ENCODE results near the gene MYO1D.
"Not testable (repeated sequence)": the region's sequence is repeated elsewhere in the genome, so short reads cannot be mapped to it uniquely, and the experiment has no call there.

Gene MYO1D

DNA sequence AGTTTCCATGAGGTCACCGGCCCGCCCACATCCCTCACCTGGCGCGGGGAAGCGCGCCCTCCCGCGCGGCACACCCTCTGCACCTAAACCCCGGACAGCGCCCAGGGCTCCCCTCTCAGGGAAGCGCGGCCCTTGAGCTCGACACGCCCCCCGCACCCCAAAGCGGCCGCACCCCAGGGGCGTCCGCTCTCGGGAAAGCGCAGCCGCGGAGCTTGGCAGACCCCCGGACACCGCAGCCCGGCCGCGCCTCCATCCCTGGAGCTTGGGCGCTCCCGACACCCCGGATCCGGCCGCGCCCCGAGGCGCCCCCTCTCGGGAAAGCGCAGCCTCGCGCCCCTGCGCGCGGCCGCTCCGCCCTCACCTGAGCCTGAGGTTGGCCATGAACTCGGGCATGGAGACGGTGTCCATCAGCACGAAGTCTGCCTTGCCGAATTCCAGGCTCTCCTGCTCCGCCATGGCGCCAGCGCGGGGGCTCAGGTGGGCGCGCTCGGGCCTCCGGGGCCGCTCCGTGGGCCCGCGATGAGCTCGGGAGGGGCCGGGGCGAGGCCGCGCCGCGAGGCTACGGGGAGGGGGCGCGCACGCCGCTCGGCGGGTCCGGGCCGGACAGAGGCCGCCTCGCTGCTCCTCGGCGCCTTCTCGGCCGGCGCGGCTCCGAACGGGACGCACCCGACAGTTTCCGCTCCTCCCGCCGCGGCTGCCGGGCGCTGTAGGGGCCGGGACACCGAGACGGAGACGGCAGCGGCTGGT lies at the start of gene MYO1D:
Gene MYO1D, minus strand, starts transcription at position 708 of the 747 bp plus-strand sequence. Its CDS starts 252 bp downstream, at position 456.
- DNase-seq (peak; percentile 79), ATAC-seq (peak; percentile 66)

DNA sequence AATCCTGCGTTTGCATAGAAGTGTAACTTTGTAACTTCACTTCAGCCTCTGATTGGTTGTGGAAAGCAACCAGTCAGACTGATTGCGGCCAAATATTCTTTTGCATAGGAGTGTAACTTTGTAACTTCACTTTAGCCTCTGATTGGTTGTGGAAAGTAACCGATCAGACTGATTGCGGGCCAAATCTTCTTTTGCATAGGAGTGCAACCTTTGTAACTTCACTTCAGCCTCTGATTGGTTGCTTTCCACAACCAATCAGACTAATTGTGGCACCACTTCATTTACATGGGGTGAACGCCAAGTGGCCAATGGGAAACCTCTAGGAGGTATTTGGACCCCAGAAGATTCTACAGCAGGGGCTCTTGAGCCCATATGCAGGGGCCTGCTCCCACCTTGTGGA lies 49.3 kb upstream of the MYO1D start:
- DNase-seq (no peak), ATAC-seq (no peak)

DNA sequence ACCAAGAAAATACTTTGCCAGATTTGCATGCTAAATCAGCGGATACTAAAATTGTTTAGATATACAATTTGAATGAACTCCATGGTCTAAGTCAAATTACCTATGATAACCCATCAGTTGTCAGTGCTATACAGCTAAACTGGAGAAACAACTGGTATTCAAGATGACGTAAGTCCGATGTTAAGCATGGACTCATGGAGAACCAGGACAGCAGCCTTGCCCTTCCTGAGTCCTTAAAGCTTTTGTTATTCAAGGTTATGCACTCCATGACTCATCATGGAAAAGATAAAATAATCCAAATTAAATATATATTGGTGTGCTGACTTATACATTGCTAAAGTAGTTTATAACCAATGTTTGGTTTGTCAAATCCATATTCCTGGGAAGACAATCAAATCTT lies 47.0 kb upstream of the MYO1D start:
- DNase-seq = not testable (repeated sequence)

GRCh38 chr17:32921017-32921416 lies 44.1 kb upstream of the MYO1D start:
- ATAC-seq (no peak), DNase-seq (no peak)

More for the DNA sequence above, 47.0 kb upstream of the MYO1D start:
- not testable (repeated sequence) for ATAC-seq

- ATAC-seq = no peak
- no peak for DNase-seq
These were observed 43.4 kb upstream of the MYO1D start for GRCh38 chr17:32920293-32920692.

GRCh38 chr17:32919876-32920275 lies 43.0 kb upstream of the MYO1D start:
- ATAC-seq, DNase-seq: not testable (repeated sequence)

GRCh38 chr17:32917842-32918241 lies 40.9 kb upstream of the MYO1D start:
- DNase-seq = no peak
- no peak for ATAC-seq

DNA sequence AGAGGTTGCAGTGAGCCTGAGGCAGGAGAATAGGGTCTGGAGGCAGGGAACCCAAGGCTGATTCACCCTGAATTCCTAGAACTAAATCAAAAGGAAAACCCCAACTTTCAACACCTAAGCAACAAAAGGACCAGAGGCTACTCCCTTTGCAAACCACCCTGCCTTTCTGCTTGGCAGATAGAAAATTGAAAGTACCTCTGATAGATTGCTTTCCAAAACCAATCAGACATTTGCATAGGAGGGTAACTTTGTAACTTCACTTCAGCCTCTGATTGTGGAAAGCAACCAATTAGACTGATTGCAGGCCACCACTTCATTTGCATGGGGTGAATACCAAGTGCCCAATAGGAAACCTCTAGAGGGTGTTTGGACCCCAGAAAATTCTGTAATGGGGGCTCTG lies 40.2 kb upstream of the MYO1D start:
- DNase-seq (no peak), ATAC-seq (peak; percentile 15)

GRCh38 chr17:32916134-32916533 lies 39.2 kb upstream of the MYO1D start:
- DNase-seq = no peak
- no peak for ATAC-seq

DNA sequence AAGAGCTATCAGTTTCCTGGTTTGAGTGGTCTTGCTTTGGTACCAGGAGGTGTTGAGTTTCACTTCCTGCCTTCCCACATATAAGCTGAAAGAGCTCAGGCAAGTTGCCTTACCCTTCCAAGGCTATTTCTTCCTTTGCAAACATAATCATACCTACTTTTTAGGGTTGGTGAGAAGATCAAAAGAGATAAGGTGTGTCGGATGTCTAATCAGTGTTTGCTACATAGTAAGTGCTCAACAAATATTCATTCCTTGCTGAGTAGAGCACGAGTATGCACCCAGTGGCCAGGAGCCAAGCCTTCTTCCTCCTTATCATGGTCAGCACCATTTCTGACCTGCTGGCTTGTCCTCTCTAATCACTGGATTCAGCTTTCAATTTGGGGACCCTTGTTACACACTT lies 38.3 kb upstream of the MYO1D start:
- no peak for ATAC-seq
- DNase-seq = no peak

GRCh38 chr17:32914181-32914580 lies 37.3 kb upstream of the MYO1D start:
- peak; percentile 56 for ATAC-seq

DNA sequence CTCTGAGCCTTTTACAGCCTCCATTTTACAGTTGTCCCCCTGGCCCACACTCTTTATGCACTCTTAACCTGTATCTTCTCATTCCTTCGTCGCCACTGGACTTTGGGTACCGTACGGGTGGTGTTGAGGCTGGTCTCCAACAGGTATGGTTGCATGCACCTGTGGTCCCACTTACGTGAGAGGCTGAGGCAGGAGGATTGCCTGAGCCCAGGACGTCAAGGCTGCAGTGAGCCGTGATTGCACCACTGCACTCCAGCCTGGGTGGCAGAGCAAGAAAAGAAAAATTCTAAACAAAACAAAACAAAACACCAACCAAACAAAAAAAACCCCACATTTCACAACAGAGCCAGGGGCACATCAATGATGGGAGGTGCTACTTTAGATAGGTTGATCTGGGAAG lies 36.7 kb upstream of the MYO1D start:
- ATAC-seq (no peak), DNase-seq (no peak)

More at GRCh38 chr17:32914181-32914580, 37.3 kb upstream of the MYO1D start:
- no peak for DNase-seq

GRCh38 chr17:32912218-32912897 lies 35.4 kb upstream of the MYO1D start:
- ATAC-seq = no peak
- no peak for DNase-seq

DNA sequence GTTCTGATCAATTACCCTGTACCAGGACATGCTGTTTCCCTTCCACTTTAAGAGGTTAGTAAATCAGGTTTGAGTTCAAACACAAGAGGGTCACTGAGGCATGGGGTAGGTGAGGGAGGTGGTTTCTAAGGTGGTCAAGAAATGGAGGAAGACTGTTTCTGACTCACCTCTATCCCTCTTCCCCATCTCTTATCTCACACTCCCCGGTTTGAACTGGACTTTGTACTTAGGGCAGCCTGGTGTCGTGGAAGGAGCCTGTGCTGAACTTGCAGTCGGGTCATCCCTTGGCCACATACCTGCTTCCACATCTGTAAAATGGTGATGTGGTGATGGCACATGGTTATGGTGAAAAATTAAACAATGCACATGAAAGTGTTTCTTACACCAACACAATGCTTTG lies 33.8 kb upstream of the MYO1D start:
- DNase-seq (no peak), ATAC-seq (no peak)

GRCh38 chr17:32909787-32910369 lies 33.0 kb upstream of the MYO1D start:
- peak; percentile 62 for ATAC-seq

GRCh38 chr17:32907583-32907982 lies 30.7 kb upstream of the MYO1D start:
- no peak for ATAC-seq

More at GRCh38 chr17:32909787-32910369, 33.0 kb upstream of the MYO1D start:
- DNase-seq = peak; percentile 67

DNA sequence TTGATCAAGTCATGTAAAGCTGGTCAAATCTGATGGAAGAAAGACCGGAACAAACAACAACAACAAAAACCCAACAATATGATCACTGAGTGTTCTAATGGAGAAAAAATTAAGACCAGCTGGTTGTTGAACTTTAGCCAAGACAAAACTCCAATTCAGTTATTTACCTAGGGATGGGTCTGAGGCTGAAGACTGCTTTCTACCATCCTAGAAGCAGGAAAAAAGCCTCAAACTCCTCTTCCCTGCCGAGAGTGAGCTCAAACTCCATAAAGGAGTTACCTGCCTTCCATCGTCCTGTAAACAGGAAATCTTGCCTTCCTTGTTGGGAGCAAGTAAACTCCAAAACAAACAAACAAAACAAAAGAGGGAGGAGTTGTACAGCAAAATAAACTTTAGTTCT lies 28.0 kb upstream of the MYO1D start:
- ATAC-seq (no peak), DNase-seq (no peak)

More at GRCh38 chr17:32907583-32907982, 30.7 kb upstream of the MYO1D start:
- DNase-seq = no peak

GRCh38 chr17:32903774-32904673 lies 27.1 kb upstream of the MYO1D start:
- ATAC-seq (peak; percentile 95), DNase-seq (peak; percentile 40)

- ATAC-seq (no peak), DNase-seq (no peak)
These were observed 24.8 kb upstream of the MYO1D start for GRCh38 chr17:32901743-32902142.

DNA sequence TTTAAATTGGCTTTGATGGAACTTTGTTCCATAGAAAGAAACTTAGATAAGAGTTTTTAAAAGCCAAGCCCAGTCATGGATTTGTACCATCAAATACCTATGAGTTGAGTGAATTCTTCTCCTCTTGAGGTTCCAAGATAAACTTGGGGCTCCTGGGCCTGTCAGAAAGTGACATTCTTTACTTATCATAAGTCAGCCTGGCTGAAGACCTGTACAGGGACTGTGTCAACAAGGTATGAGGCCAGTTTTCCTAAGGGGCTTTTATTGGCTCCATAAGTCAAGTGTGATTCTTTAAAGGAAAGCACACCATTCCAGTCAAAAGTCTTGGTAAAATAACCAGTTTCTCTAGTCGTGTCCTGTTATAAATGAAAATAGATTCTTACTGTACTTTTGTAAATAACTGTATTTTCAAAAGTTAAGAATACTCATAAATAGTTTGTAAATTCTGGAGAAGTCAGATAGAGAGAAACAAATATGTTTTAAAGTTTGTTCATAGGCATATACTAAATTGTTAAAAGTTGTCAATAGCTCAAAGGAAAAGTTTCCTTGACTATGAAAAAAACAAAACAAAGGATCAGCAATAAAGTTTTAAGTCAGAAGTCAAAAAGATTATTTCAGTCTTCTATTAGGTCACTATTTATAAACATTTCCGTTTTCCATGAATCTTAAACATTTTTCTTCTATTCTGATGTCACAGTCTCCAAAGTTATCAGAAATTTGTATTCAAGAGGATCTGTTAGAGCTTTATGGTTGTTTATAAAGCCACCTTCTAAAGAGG lies 22.5 kb upstream of the MYO1D start:
- ATAC-seq = no peak

GRCh38 chr17:32896647-32897258 lies 19.8 kb upstream of the MYO1D start:
- no peak for DNase-seq
- ATAC-seq = no peak

More for the DNA sequence above, 22.5 kb upstream of the MYO1D start:
- no peak for DNase-seq
